Amygdala (tissue), 56 donors: ENCODE data around the gene KRTAP1-4.
A peak's percentile ranks its signal among the peaks of the same experiment; 100 is the strongest.

ENCODE experiments used
- DNase-seq, 56 donors: peaks; one replicate each; lab custom pipeline; 2025; lab: John Stamatoyannopoulos, UW

KRTAP1-4 gene

DNA sequence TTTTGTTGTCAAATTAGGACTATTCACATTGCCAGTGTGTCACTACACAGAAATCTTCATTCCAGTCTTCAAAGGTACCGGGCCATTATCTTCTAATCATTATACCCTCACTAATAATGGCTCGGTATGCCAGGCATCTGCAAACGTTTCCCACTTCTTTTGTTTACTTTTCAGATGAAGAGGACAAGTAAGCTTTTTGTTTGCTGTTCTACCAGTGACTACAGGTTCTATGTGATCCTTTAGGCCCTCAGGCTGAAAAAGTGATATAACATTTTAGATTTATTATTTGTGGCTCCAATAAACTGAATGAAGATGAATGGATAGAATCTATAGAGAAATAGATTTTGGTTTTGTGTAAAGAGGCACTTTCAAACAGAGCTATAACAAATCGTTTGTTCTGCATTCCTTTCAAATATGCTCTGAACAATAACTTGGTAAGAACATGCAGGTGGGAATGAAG, 20.7 kb downstream of the KRTAP1-4 start:
- no peak for DNase-seq

DNA sequence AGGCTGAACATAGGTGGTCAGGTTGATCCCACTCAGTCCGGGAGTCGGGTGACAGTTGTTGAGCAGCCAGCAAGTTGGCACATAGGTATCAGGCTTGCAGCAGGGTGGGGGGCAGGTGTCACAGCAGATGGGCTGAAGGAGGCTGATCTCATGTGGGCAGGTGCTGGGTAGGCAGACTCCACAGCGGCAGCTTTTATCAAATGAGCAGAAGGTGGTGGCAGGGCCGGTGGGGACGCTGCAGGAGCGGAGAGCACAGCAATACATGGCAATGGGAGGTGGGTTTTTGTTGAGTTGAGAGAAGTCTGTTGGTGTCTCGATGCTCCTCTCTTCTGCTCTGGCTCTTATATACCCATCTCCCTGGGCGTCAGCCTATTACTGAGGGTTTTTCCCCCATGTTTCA, 21.2 kb downstream of the KRTAP1-4 start, which contains the start of gene KRTAP3-1:
Gene KRTAP3-1 (minus strand): TSS at position 318 of the 400 bp plus-strand sequence. CDS start 54 bp downstream, at position 264.
- no peak for DNase-seq

GRCh38 chr17:41004397-41004796, 25.6 kb downstream of the KRTAP1-4 start:
- DNase-seq = no peak

DNA sequence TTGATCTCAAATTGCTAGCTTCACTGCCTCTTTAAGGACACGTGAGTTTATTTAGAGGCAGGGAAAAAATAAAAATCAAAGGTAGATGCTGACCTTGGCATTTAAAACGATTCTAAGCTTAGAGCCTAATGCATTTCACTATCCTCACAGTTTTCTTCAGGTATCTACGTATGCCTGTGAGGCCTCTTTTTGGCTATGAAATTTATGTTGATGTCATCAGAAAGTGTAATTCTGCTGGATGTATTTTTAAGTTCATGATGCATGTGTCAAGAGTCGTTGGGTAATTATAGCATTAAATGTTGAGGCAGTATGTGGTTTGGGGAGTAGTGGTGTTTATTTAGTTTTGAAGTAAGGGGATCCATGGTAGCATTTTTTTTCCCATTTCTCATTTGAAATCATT, 26.1 kb downstream of the KRTAP1-4 start:
- no peak for DNase-seq

GRCh38 chr17:41002814-41003213, 27.2 kb downstream of the KRTAP1-4 start:
- DNase-seq = no peak

- DNase-seq = no peak
Observed at GRCh38 chr17:41001795-41002194, 28.2 kb downstream of the KRTAP1-4 start.

DNA sequence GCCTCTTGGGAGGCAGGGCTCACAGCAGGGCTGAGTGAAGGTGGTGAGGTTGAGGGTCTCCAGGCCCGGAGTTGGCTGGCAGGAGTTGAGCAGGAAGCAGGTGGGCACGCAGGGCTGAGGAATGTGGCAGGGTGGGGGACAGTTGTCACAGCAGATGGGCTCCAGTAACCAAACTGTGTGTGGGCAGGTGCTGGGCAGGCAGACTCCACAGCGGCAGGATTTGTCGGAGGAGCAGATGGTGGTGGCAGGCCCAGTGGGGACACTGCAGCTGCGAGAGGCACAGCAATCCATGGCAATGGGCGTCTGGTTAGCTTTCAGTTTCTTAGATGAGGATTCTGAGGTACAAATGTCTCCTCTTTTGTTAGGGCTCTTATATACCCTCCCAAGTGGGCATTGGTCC, 30.4 kb downstream of the KRTAP1-4 start, which contains the start of gene KRTAP3-2:
Gene KRTAP3-2 (minus strand): TSS at position 344 of the 400 bp plus-strand sequence. CDS start 53 bp downstream, at position 291.
- DNase-seq = peak in 2 of 56 donors; percentile 0 to 3

- no peak for DNase-seq
Observed at GRCh38 chr17:40997361-40997760, 32.6 kb downstream of the KRTAP1-4 start.

- DNase-seq = no peak
Observed at GRCh38 chr17:40996829-40997228, 33.2 kb downstream of the KRTAP1-4 start.

DNA sequence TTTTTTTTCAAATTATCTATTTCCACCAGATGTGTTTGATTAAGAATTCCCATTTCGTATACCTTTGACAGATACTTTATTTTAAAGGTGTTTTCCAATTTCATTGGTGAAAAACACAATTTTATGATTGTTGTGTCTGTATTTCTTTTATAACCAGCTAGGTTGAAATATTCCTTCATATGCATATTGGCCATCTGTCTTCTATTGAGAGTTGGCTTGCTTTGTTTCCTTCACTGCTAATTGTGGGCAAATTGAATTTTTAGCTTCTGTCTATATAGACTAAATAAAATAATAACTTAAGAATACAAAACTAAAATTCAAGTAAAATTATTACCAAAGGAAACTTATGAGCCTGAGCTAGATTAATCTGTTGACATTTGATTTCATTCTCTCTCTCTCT, 34.9 kb downstream of the KRTAP1-4 start:
- no peak for DNase-seq

DNA sequence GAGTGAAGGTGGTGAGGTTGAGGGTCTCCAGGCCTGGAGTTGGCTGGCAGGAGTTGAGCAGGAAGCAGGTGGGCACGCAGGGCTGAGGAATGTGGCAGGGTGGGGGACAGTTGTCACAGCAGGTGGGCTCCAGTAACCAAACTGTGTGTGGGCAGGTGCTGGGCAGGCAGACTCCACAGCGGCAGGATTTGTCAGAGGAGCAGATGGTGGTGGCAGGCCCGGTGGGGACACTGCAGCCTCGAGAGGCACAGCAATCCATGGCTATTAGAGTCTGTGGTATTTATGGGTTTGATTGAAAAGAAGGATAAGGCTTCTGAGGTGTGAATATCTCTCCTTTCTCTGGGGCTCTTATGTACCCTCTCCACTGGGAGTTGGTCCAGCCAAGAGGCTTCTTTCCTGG, 36.2 kb downstream of the KRTAP1-4 start, which contains the start of gene KRTAP3-3:
Gene KRTAP3-3 (minus strand): TSS at position 326 of the 400 bp plus-strand sequence. CDS start 67 bp downstream, at position 259.
- DNase-seq = peak in 1 of 56 donors; percentile 0

GRCh38 chr17:40993084-40993483, 36.9 kb downstream of the KRTAP1-4 start:
- DNase-seq = no peak

GRCh38 chr17:40992666-40993065, 37.3 kb downstream of the KRTAP1-4 start:
- DNase-seq = no peak

GRCh38 chr17:40986920-40987319, 43.1 kb downstream of the KRTAP1-4 start:
- no peak for DNase-seq

- no peak for DNase-seq
Observed at GRCh38 chr17:40984226-40984625, 45.8 kb downstream of the KRTAP1-4 start, which contains the start of gene KRT40. TSS of gene KRT40 (minus strand) at chr17:40984326. CDS start at chr17:40984273, 53 bp downstream.

DNA sequence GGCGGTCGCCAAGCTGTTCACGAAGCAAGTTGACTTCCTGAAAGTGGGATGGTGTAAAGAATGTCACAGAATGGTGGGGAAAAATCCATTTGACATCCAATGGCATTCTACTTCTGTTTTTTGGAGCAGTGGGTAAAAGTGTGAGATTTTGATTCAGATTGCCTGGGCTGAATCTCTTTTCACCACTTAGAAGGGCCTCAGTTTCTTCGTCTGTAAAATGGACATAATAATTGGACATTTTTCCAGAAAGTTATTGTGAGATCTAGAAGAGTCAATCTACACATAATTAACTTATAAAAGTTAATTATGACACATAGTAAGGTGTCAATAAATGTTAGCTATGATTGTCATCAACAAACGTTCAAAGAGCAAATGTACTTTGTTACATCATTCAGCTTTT, 48.9 kb downstream of the KRTAP1-4 start:
- no peak for DNase-seq

DNA sequence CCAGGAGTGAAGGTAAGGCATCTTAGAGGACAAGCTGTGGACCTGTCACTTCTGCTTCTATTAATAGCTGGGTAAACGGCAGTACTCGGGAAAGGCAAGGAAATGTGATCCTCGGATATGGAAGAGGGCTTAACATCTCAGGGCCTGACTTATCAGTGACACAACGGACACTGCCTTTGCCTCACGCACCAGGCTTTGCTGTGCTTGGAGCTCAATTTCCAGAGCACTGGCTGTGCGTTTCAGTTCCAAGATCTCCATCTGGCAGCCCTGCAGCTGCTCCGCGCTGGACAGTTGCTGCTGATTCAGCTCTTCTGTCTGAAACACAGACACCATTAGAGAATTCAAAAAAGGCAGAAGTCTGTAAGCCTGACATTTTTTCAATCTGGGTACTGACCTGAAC, 49.4 kb downstream of the KRTAP1-4 start:
- peak in 23 of 56 donors; percentile 1 to 46 (median 12) for DNase-seq

DNA sequence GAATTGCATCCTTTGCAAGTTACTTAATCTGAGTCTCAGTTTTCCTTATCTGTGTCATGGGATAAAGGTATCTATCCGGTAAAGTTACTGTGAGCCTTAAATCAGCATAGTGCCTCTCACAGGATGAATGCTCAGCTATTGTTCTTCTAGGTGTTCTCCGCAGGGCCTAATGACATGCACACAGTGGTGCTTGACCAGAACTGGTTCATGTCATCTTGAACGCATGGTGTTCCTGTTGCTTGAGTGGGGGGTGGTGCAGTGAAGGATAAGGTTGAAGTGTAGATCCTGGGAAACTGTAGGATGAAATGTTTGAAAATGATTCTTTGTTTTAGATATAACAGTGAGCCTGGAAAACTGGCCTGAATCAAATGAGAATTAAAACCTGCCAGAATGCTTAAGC, 49.9 kb downstream of the KRTAP1-4 start:
- no peak for DNase-seq
